C1 segment of cervical spinal cord (tissue), 14 donors: Measurements from ENCODE around the gene PDE4D.
"Not testable (repeated sequence)": the region's sequence is repeated elsewhere in the genome, so short reads cannot be mapped to it uniquely, and the experiment has no call there.

ENCODE experiments used
- DNase-seq, 14 donors: peaks; one replicate each; lab custom pipeline; 2025; lab: John Stamatoyannopoulos, UW

The PDE4D gene

GRCh38 chr5:59020611-59021285, 872.8 kb downstream of the PDE4D start:
- DNase-seq = no peak

GRCh38 chr5:59019078-59019477, 874.4 kb downstream of the PDE4D start:
- no peak for DNase-seq

DNA sequence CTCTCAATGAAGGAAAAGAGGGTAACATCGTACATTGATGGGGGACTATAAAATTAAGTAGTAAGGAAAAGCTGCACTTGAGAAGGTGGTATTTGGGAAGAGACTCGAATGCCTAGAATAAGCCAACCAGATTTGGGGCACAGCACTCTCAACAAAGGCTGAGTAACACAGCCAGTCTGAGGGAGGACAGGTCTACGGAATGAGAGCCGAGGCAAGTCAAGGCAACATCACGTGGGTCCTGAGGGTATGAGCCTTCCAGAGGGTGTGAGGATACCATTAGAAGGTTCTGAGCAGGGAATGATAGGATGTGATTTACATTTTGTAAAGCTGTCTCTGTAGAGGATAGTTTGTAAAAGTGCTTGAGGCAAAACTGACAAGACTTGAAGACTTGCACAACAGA, 876.6 kb downstream of the PDE4D start:
- no peak for DNase-seq

DNA sequence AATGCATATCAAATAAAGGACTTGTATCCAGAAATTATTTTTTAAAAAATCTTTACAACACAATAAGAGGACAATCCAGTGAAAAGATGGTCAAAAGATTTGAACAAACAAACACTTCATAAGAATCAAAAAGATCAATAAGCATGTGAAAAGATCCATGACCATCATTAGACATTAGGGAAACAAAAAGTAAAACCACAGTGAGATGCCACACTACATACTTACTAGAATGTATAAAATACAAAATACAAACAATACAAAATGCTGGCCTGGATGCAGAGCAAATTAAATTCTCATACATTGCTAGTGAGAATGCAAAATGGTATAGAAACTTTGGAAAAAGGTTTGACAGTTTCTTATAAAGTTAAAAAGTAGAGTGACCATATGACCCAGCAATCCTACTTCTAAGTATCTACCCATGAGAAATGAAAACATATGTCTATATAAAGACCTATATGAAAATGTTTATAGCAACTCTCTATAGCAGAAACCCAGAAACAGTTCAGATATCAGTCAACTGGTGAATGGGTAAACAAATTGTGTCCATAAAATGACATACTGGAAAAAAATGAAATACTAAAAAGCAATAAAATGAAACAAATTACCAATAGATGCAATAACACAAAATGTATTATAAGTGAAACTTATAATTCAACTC, 884.6 kb downstream of the PDE4D start:
- no peak for DNase-seq

DNA sequence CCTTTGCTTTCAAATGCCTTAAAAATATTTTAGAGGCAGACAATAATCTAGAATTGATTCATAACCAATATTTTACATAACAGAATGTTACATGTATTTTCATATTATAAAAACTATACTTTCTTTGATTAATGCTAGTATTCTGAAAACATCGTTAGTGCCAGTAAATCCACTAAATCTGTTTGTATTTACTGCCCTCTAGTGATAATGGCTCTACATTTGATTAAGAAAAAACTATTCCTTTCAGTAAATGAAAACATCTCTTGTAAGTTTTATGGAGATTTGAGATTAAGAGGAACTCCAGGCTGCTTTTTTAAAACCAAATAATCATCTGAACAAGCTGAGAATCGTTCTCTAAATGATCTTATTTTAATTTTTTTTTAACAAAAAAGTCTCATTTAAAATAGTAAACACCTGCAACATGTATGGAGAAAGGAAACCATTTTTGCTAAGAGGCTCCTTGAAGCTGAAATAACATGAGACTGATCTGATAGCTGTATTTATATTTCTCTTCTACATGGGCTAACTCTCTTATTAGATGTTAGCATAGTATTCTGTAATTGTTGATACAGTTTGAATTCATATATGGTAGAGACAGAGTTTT, 886.0 kb downstream of the PDE4D start:
- DNase-seq = no peak

GRCh38 chr5:59005934-59006701, 887.4 kb downstream of the PDE4D start:
- DNase-seq = no peak

DNA sequence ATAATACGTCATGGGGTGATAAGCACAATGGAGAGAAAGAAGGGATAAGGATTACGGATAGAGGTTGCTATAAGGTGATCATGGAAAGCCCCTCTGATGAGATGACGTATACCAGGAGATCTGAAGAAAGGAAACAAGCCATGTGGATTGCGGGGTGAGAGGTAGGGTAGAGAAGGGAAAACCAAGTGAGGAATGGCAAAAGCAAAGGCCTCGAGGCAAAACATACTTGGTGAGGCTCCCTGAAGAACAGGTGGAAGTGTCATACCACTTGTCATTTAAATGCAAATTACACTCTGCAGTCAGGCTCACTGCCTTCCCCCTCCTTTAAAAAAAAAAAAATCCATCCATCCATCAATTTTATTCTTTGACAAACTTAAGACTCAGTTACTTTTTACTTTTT, 889.9 kb downstream of the PDE4D start:
- DNase-seq = no peak

- no peak for DNase-seq
Observed at GRCh38 chr5:59003124-59003523, 890.4 kb downstream of the PDE4D start.

DNA sequence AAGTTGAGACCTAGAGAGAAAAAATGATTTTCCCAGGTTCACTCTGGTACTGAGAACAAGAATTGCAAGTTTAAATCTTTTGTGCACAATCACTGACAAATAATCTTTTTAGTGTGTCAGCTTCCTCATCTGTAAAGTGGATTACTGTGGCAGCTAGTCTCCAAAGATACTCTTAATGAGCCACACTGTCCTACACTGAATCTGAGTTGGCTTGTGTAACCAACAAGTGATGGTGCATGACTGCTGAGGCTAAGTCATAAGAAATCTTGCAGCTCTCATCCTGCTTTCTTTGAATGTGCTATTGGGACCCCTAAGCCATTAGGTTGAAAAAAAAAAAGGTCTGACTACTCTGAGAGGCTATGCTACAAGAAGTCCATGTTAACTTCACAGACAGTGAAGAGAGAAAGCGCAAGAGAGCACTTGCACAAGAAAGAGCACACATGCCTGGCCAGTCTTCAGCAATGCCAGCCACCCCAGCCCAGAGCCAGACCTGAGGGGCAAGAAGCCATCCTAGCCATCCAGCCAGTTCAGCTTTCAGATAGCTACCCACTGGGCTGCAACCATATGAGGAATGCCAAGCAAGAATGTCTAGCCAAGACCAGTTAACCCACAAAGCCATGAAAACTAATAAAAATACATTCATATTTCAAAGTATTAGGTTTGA, 891.2 kb downstream of the PDE4D start:
- DNase-seq = no peak

- DNase-seq = no peak
Observed at GRCh38 chr5:59001716-59002115, 891.8 kb downstream of the PDE4D start.

DNA sequence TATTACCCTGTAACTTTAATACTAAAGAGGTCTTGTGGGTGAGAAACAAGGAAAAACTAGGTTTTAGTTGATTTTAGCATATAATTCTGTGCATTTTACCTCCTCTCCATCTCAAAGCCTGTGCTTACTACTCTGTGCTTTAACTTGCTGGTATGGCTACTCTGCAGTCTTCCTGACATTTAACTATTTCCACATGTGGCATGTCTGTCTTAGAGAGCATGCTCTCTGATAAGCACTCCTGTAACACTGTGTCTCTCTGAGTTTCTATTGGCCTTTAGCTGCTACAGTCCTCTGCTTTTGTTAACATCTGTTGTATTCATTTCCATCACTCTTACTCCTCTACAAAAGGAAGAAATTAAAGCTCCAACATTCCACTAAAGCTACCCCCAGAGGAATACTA, 892.4 kb downstream of the PDE4D start:
- no peak for DNase-seq

GRCh38 chr5:59000211-59000610, 893.3 kb downstream of the PDE4D start:
- peak in 1 of 14 donors; percentile 78 for DNase-seq

DNA sequence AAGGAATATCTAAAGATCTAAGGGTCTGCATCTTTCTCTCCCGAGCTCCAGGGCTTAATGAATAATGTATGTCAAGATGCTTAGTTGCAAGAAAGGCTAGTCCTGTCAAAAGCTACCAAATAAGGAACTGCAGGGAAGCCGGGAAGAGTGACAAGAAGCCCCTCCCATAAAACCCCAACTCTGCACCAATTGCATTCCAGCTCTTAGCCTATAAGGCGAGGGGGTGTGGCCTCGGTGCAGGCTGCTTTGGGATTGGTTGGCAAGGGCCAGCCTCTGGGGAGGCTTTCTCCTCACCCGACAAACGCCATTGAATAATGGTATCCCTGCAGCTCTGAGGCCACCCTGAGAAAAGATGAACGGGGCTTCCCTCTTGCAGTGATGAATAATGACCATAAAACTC, 893.7 kb downstream of the PDE4D start:
- peak in 9 of 14 donors; percentile 23 to 78 (median 42) for DNase-seq

GRCh38 chr5:58998544-58998943, 895.0 kb downstream of the PDE4D start:
- no peak for DNase-seq

- DNase-seq = not testable (repeated sequence)
Observed at GRCh38 chr5:58995779-58996178, 897.7 kb downstream of the PDE4D start.

DNA sequence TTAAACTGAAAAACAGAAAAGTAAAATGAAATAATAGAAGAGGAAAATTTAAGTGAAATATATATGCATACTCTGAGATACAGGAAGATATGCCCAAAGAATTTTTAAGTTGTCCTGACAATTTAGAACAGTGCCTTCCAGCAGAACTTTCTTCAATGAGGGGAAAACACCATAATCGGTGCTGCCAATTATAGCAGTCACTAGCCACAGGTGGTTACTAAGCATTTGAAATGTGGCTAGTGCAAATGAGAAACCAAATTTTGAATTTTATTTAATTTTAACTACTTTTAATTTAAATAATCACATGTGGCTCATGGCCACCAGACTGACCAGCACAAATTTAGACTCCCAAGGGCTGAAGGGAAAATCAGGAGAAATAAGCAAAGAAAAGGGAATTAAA, 900.1 kb downstream of the PDE4D start:
- DNase-seq = no peak

GRCh38 chr5:58988938-58989337, 904.6 kb downstream of the PDE4D start:
- no peak for DNase-seq

DNA sequence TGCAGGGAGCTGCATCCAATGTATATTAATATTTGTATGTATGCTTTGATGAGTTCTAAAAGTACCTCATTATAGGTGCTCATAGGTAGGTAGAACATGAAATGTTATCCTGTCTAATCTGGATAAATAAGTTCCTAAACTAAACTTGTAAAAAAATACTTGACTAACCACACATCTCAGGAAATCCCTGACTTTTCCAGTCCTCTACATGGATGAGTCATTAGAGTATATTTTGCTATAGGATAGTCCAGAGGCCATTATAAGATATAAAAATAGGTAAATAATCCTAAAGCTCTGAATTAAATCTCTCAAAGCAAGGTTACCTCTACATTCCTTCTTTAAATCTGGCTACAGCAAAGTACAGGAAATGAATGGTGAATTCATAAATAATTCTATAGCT, 906.3 kb downstream of the PDE4D start:
- no peak for DNase-seq

- no peak for DNase-seq
Observed at GRCh38 chr5:58986281-58986680, 907.2 kb downstream of the PDE4D start.

- no peak for DNase-seq
Observed at GRCh38 chr5:58985759-58986158, 907.8 kb downstream of the PDE4D start.

GRCh38 chr5:58985311-58985710, 908.2 kb downstream of the PDE4D start:
- DNase-seq = no peak
